Cerebellar cortex (tissue), 1 donor: ENCODE data around the gene NEDD1.

Experiments
- DNase-seq: peaks from one replicate; pipeline ENCODE4 v3.0.0-alpha.2; 2015; ENCODE audit warnings: low spot score

NEDD1 gene, protein sequence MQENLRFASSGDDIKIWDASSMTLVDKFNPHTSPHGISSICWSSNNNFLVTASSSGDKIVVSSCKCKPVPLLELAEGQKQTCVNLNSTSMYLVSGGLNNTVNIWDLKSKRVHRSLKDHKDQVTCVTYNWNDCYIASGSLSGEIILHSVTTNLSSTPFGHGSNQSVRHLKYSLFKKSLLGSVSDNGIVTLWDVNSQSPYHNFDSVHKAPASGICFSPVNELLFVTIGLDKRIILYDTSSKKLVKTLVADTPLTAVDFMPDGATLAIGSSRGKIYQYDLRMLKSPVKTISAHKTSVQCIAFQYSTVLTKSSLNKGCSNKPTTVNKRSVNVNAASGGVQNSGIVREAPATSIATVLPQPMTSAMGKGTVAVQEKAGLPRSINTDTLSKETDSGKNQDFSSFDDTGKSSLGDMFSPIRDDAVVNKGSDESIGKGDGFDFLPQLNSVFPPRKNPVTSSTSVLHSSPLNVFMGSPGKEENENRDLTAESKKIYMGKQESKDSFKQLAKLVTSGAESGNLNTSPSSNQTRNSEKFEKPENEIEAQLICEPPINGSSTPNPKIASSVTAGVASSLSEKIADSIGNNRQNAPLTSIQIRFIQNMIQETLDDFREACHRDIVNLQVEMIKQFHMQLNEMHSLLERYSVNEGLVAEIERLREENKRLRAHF

DNA sequence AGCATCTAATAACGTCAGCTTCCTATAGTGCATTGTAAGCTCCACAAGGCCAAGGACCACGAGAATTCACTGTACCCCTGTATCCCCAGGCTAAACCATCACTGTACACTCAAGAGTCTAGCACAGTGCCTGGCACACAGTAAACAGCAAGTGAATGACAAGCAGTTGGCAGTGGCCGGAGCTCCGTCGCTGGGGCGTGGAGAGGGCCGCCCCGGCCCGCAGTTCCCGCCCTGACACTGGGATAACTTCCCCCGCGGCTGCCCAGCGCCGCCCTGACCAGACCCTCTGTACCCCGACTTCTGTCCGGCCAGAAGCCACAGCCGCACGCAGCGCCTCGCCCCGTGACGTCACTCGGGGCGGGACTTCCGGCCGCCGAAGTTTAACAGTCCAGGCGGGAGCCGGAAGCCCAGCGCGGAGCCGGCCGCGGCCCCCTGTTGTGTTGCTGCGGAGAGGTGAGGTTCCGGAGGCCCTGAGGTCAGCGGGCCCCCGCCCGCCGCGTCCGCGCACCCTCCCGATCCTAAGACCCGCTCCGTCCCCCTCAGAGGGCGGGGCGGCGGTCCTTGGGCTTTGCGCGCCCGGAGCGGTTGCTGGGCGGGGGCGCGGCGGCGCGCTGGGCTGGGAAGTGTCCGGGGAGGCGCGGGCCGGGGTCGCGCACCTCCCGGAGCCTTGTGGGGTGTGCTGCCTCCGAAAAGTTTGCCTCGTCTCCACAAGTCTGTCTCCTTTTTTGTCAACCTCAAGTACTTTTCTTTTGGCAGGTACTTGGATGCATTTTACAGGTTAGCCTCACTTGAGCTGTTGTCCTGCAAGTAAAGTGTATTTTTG lies at the start of gene NEDD1:
Gene NEDD1 (plus strand): TSS at position 409 of the 822 bp plus-strand sequence. CDS start 2,503 bp downstream, outside the sequence.
- peak; percentile 58 for DNase-seq

DNA sequence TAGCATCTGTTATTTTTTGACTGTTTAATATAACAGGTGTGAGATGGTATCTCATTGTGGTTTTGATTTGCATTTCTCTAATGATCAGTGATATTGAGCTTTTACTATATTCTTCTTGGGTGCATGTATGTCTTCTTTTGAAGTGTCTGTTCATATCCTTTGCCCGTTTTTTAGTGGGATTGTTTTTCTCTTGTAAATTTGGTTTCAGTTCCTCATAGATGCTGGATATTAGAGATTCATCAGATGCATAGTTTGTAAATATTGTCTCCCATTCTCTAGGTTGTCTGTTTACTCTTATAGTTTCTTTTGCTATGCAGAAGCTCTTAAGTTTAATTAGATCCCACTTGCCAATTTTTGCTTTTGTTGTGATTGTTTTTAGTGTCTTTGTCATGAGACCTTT lies 48.9 kb upstream of the NEDD1 start:
- DNase-seq, result no peak

DNA sequence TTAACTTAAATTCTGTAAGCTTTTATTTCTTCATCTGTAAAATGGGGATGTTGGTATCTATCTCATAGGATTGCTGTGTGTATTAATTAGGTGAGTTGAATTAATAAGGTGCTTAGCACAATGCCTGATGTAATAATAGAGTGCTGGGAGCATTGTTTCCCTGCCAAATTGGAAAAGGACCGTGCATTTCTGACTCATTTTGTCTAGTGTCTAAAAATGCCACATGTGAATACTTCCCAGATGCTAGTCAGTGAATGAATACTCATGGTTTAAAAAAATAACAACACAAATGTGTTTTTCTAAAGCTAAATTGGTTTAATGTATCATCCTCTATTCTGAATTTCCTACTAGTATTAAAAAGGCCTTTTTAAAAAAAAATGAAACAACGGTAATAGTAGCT lies 45.4 kb upstream of the NEDD1 start:
- no peak for DNase-seq

GRCh38 chr12:96862326-96862725 lies 44.7 kb upstream of the NEDD1 start:
- DNase-seq, result no peak

- no peak for DNase-seq
Observed at GRCh38 chr12:96864335-96864734, 42.7 kb upstream of the NEDD1 start.

DNA sequence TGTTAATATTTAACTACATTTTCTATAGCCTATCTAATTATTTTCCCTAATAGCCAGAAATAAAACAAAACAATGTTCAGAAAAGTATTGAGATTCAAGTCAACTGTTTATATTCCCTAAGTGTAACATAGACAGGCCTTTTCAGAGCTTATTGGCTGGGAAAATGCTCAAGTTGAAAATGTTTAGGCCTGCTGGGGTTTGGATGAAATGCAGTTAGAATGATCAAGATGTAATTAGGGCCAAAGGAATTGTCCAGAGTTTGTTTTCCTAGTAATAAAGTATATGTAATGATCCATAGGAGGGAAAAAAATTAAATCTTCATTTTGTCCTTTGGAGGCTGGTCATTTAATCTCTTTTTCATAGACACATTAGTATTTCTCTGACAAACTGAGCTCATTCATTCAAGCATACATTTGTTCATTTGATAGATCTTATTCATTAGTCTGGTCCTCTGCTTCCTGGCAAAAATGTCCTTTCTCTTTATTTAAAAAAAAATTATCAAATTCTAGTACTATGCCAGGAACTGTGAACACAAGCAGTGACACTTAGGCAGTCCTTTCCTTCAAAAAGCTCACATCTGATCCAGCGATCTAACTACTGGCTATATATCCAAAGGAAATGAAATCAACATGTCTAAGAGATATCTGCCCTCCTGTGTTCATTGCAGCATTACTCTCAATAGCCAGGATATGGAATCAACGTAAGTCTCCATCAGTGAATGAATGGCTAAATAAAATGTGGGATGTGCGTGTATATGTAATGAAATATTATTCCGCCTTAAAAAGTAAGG lies 40.1 kb upstream of the NEDD1 start:
- no peak for DNase-seq

GRCh38 chr12:96870946-96871345 lies 36.1 kb upstream of the NEDD1 start:
- DNase-seq, result no peak

GRCh38 chr12:96872961-96873360 lies 34.1 kb upstream of the NEDD1 start:
- DNase-seq, result no peak

DNA sequence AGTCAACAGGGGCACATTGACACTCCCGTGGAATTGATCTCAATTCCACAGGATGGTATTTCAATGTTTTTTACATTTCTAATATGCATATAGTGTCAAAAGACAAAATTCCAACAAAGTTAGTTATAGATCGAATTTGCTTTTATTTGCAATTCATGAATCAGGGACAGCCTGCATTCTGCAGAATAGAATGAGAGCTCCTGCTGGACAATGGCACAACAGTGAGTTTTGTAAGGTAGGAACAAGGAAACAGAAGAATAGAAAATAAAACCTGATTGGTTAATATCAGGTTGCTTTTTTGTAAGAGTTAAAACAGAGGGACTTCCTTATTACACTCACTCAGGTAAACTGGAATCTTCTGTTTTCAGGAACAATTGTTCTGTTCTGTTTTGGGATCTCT lies 32.8 kb upstream of the NEDD1 start:
- no peak for DNase-seq

DNA sequence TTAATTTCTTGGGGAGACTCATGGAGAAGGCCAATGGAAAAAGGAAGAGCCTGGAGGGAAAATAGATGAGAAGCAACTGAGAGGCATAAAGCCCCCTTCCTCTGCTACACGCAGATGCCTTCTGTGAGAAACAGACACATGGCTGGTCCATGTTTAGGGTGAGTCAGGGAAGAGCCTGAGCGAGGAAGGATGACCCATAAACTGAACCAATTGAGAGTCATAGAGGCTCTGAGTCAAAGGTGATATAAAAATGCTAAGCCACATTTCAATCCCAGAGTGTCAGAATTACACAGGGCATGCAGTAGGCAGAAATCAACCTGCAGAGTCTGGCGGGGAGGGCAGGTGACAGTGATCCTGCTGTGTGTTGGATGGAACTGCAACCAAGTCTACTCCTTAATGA lies 30.1 kb upstream of the NEDD1 start:
- DNase-seq, result no peak

- DNase-seq, result no peak
Observed at GRCh38 chr12:96878704-96879103, 28.4 kb upstream of the NEDD1 start.

DNA sequence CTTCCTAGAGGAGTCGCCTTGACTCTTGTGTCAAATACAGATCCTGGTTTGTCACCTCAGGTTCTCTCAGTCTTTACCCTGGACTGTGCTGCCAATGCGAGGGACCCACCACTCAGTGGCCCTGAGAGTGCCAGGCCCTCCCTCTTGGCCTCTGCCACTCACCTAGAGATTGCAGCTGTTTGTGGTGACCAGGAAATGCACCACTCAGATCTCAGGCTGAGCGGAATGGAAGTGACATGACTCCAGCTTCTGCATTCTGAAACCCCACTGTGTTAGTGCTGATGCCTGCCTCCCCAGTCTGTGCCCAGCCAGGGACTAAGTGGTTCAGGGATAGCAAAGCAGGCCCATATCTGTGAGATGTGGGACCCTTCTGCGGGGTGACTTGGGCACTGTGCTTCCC lies 27.8 kb upstream of the NEDD1 start:
- DNase-seq, result no peak

DNA sequence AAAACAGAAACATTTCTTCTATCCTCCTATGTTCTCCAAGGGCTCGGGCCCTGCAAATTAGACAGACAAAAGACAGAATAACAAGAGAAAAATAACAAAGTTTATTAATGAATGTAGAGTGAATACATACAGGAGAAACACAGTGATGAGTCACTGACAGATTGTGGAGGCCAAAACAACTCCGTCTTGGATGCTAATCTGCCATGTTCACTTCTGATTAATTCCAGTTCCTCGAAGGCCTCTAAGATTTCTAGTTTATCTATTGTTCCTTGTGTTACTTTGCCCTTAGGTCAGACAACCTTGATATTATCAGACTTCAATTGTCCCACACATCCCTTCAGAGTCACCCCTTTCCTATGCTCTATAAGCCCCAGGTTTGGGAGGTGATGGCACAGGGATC lies 26.8 kb upstream of the NEDD1 start:
- DNase-seq, result no peak

DNA sequence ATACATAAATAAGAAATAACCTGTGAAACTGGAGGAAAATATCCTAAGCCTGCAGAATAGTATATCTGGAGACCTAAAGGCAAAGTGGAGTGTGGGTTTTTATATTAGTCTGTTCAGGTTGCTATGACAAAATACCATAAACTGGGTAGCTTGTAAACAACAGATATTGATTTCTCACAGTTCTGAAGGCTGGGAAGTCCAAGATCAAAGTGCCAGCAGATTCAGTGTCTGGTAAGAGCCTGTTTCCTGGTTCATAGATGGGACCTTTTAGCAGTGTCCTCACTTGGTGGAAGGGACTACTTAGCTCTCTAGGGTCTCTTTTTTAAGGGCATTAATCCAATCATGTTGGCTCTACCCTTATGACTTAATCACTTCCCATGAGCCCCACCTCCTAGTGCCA lies 25.4 kb upstream of the NEDD1 start:
- no peak for DNase-seq

DNA sequence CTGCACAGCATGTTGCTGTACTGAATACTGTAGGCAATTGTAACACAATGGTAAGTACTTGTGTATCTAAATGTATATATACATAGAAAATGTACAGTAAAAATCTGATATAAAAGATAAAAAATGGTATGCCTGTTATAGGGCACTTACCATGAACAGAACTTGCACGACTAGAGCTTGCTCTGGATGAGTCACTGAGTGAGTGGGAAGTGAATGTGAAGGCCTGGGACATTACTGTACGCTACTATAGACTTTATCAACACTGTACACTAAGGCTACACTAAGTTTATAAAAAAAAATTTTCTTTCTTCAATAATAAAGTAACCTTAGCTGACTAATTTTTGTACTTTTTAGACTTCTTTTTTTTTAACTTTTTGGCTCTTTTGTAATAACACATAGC lies 24.2 kb upstream of the NEDD1 start:
- no peak for DNase-seq

DNA sequence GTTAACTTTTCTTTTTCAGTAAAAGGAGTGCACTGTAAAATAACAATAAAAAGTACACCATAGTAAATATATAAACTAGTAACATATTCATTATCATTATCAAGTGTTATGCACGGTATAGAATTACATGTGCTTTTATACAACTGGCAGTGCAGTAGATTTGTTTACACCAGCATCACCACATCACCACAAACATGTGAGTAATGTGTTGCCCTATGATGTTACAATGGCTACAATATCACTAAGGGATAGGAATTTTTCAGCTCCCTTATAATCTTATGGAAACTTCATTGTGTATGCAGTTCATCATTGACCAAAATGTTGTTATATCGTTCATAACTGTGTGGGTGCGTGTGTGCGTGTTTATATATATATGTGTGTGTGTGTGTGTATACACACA lies 23.5 kb upstream of the NEDD1 start:
- no peak for DNase-seq

DNA sequence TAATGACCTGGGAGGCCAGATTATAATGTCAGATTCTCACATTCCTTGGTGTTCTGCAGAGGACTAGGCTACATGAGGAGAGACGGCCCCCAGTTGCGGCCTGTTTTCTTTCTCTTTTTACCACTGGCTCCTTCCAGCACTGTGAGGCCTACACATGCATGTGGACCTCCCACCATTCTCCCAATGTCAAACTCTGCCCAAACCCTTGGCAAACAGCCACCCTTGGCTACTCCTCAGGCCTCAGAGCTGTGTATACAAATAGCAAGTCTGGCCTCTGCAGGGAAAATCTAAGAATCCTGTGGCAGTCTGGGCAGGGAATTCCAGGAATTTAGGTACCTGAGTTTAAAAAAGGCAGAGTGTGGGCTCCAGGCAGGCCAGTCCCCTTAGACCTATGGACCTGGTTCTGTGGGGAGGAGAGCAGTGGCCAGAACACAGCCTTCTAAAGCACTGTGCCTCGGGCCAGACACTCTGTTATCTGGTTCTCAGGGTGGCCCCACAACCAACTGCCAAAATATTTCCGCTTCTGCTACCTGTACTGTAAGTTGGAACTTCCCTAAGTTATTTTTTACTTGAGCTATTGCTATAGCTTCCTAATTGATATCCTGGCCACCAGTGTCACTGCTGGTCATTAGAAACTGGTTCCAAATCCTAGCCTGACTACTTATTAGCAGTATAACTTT lies 19.9 kb upstream of the NEDD1 start:
- no peak for DNase-seq

GRCh38 chr12:96889273-96889933 lies 17.7 kb upstream of the NEDD1 start:
- DNase-seq, result no peak

- no peak for DNase-seq
Observed at GRCh38 chr12:96890331-96890730, 16.7 kb upstream of the NEDD1 start.

DNA sequence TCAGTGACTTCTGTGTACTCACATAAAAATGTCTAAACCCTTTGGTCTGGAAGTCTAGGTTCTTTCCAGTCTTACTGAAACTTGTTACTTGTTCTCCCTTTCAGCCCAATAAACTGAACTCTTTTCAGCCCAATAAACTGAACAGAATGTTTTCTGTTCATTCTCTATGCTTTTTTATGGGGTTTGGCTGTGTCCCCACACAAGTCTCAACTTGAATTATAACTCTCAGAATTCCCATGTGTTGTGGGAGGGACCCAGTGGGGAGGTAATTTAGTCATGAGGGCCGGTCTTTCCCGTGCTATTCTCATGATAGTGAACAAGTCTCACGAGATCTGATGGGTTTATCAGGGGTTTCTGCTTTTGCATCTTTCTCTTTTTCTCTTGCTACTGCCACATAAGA lies 15.0 kb upstream of the NEDD1 start:
- DNase-seq, result no peak

DNA sequence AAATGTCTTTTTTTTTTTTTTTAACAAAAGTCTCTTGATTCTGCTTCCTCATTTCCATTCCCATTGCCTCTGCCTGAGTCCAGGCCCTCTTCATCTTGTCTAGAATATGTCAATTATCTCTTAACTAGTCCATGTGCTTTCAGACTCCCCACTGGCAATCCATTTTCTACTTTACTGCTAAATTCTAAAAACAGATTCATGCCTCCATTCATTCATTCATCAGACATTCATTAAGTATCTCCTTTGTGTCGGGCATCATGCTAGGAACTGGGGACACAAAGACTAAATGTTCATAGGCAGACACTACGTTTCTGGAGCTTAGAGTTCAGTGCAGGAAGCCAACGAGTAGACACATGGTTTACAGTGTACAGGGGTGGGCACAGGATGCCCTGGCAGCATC lies 9.6 kb upstream of the NEDD1 start:
- no peak for DNase-seq
